ENCODE results near the gene DEXI.
"Not testable (repeated sequence)": the region's sequence is repeated elsewhere in the genome, so short reads cannot be mapped to it uniquely, and the experiment has no call there.

DEXI gene

DNA sequence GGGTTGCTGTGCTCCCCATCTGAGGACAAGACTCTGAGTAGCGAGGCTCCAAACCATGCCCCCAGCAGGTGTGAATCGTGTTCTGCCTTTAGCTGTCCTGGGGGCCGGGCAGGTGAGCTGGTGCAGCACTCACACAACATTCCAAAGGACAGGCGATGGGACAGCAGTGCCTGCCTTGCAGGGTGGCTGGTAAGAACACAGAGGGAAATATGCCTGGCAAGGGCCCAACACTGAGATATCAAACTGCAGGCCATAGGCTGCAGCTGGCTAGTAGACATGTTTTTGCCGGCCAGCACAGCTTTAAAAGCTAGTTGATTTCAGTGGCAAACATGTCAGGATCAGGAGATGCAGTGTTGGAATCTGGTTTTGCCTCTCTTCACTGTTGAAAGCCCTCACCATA, 25.7 kb upstream of the DEXI start:
- Mint-ChIP-seq H3K27ac (no peak overlapping the region), H3K4me1 (peaks cover 32% of the 10 kb centered on the region), H3K9me3 (no peaks in the 10 kb centered on the region), H3K27me3 (ENCODE audit: low read depth) (no peaks in the 10 kb centered on the region), H3K4me3 (no peak overlapping the region), H3K36me3 (ENCODE audit: low read depth) (peaks cover 29% of the 10 kb centered on the region)
- TF ChIP-seq, protein P1, sequence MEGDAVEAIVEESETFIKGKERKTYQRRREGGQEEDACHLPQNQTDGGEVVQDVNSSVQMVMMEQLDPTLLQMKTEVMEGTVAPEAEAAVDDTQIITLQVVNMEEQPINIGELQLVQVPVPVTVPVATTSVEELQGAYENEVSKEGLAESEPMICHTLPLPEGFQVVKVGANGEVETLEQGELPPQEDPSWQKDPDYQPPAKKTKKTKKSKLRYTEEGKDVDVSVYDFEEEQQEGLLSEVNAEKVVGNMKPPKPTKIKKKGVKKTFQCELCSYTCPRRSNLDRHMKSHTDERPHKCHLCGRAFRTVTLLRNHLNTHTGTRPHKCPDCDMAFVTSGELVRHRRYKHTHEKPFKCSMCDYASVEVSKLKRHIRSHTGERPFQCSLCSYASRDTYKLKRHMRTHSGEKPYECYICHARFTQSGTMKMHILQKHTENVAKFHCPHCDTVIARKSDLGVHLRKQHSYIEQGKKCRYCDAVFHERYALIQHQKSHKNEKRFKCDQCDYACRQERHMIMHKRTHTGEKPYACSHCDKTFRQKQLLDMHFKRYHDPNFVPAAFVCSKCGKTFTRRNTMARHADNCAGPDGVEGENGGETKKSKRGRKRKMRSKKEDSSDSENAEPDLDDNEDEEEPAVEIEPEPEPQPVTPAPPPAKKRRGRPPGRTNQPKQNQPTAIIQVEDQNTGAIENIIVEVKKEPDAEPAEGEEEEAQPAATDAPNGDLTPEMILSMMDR (IDR thresholded peaks at IDR 0.05; ENCODE audit: unreplicated experiment in 3 of 3): no peak

DNA sequence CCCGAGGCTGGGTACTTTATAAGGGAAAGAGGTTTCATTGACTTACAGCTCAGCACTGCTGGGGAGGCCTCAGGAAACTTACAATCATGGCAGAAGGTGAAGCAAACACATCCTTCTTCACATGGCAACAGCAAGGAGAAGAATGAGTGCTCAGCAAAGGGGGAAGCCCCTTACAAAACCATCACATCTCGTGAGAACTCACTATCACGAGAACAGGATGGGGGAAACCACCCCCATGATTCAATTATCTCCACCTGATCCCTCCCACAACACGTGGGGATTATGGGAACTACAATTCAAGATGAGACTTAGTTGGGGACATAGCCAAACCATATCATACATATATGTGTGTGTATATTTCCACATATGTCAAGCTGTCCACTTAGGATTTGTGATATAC, 24.3 kb upstream of the DEXI start:
- Mint-ChIP-seq H3K4me1 (peaks cover 20% of the 10 kb centered on the region), H3K36me3 (ENCODE audit: low read depth) (peaks cover 28% of the 10 kb centered on the region)
- not testable (repeated sequence) for H3K27me3 Mint-ChIP-seq (ENCODE audit: low read depth); H3K4me3 Mint-ChIP-seq; H3K27ac Mint-ChIP-seq; H3K9me3 Mint-ChIP-seq

DNA sequence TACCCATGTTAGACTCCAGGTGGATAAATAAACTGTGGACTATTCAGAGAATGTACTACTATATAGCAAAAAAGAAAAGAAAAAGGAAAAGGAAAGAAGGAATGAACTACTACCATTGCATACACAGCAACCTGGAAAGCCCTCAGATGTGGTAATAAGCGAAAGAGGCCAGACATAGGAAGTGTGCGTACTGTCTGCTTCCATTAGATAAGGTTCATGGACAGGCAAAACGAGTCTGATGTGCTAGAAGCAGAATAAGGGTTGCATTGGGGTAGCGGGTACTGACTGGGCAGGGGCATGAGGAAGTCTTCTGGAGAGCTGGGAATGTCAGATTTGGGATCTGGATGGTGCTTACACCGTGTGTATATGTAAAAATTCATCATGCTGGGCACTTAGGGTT, 23.9 kb upstream of the DEXI start:
- Mint-ChIP-seq H3K9me3 (no peaks in the 10 kb centered on the region), H3K36me3 (ENCODE audit: low read depth) (peaks cover 24% of the 10 kb centered on the region), H3K27me3 (ENCODE audit: low read depth) (peaks cover under 1% of the 10 kb centered on the region), H3K4me1 (peaks cover 17% of the 10 kb centered on the region), H3K4me3 (no peak overlapping the region), H3K27ac (no peak overlapping the region)
- TF ChIP-seq, protein P1 (IDR thresholded peaks at IDR 0.05; ENCODE audit: unreplicated experiment in 3 of 3): no peak

DNA sequence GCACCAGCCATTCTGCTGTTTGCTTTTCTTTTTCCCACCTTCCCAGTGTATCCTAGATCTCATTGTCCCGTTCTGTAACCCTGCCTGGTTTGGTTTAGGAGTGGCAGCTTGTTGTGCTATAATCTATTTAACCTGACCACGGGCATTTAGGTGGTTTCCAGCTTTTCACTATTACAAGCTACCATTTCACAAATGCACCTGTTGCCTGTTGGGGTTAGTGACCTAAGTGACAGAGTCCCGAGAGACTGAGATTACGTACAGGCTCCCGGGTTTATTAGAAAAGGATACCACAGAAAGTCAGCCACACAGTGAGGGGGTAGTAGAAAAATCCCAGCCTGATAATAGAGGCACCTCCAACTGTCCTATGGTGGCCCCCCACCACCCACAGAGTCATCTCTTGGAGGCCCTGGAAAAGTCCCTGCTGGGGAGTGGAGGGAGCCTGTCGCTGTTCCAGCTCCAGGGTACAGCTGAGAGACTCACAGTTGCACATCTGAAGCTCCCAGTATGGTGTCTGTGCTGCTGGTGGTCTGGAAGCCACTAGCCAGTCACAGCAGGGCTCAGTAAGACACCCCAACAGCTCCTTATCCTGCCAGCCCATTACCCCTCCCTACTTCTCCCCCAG, 23.3 kb upstream of the DEXI start:
- Mint-ChIP-seq H3K4me1 (peaks cover 22% of the 10 kb centered on the region), H3K4me3 (no peak overlapping the region), H3K36me3 (ENCODE audit: low read depth) (peaks cover 24% of the 10 kb centered on the region), H3K9me3 (no peaks in the 10 kb centered on the region), H3K27ac (no peak overlapping the region), H3K27me3 (ENCODE audit: low read depth) (peaks cover 4% of the 10 kb centered on the region)
- TF ChIP-seq, protein P1 (IDR thresholded peaks at IDR 0.05; ENCODE audit: unreplicated experiment in 3 of 3): no peak

DNA sequence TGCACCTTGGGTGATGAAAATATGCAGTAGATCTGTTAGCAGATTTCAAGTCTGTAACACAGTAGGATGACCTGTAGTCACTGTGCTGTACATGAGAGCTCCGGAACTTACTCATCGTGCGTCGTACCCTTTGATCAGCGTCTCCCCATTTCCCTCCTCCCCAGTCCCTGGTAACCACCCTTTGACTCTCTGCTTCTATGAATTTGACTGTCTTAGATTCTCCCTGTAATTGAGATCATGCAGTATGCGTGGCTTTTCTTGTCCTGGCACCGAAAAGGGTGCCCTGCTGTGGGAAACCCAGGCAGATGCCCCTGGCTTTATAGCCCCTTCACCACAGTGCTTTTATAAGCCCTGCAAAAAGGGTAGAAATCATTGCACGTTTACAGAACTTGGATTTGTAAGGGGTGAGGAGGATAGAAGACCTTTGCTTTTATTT, 22.6 kb upstream of the DEXI start:
- H3K4me3 Mint-ChIP-seq: no peak overlapping the region
- no peak overlapping the region for H3K27ac Mint-ChIP-seq
- H3K36me3 Mint-ChIP-seq (ENCODE audit: low read depth): peaks cover 28% of the 10 kb centered on the region
- H3K4me1 Mint-ChIP-seq: peaks cover 22% of the 10 kb centered on the region
- TF ChIP-seq, protein P1 (IDR thresholded peaks at IDR 0.05; ENCODE audit: unreplicated experiment in 3 of 3): no peak
- H3K27me3 Mint-ChIP-seq (ENCODE audit: low read depth): peaks cover 4% of the 10 kb centered on the region
- no peaks in the 10 kb centered on the region for H3K9me3 Mint-ChIP-seq

DNA sequence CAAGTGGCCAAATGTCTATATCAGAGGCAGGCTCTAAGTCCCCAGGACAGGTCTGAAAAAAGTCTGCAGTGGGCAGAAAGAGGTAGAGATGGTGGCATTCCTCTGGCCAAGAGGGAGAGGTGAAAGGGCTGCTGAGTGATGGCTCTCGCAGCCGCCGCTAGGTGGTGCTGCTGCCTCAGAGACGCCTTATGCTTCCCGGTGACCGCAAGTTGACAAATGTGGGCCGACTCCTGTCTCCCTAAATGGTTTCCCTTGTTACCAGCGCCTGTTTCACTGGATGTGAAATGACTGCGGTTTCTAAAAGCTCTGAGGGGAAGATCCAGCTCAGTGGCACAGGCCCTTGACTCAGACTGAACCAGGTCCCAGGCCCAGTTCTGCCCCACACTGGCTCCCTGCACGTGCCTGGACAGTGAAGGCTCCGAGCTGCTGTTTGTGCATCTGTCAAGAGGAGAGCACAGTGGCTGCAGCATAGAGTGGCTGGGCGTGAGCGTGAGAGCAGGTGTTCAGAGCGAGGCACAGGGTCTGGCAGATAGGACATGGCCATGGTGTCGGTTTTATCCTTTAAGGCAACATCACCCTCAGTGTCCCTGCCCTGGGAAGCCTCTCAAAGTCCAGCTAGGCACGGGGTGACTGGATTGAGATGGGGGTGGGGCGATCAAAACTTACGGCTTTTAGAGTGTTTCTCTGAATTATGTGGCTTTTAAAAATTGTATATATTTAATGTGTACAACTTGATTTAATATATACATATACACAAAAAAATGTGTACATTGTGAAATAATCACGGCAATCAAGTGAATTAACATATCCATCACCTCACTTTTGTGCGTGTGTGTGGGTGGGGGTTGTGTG, 22.0 kb upstream of the DEXI start:
- H3K36me3 Mint-ChIP-seq (ENCODE audit: low read depth): peaks cover 28% of the 10 kb centered on the region
- peaks cover 22% of the 10 kb centered on the region for H3K4me1 Mint-ChIP-seq
- H3K4me3 Mint-ChIP-seq: no peak overlapping the region
- H3K27ac Mint-ChIP-seq: no peak overlapping the region
- H3K9me3 Mint-ChIP-seq: no peaks in the 10 kb centered on the region
- TF ChIP-seq, protein P1 (IDR thresholded peaks at IDR 0.05; ENCODE audit: unreplicated experiment in 3 of 3): peak; percentile 91 to 97 (median 96)
- H3K27me3 Mint-ChIP-seq (ENCODE audit: low read depth): peaks cover 4% of the 10 kb centered on the region

Data from nephron (organoid).